Keratinocyte (primary cell): Measurements from ENCODE around the gene LEKR1. TPM values are rescaled to one million over a fixed set of nuclear protein-coding genes. Genes with fewer than 3 reads are reported as not detected.

Source experiments
- DNase-seq: peaks from one replicate; pipeline ENCODE4 v3.0.0-alpha.2; 2011; ENCODE audit warnings: low read depth, missing footprints, low spot score
- FAIRE-seq: peaks from 2 replicates; lab custom pipeline; 2011; peaks lifted over from hg19 to GRCh38; lab: Jason Lieb, UNC
- H2AFZ ChIP-seq: 2 replicates; pipeline ENCODE4 v1.6.0; 2012; ENCODE audit warnings: low read length, control low read depth, inconsistent platforms; ENCODE audit not compliant: control insufficient read depth
- H3K27ac ChIP-seq: 2 replicates; pipeline ENCODE4 v1.5.1; 2011; ENCODE audit warnings: low read length; ENCODE audit not compliant: control insufficient read depth, insufficient read depth
- H3K27me3 ChIP-seq: 3 replicates; pipeline ENCODE4 v1.6.0; 2011; ENCODE audit warnings: low read length; ENCODE audit not compliant: control insufficient read depth, insufficient read depth; ENCODE audit errors: extremely low read depth
- H3K36me3 ChIP-seq, 2 experiments: 2 replicates in 1 of 2; 3 replicates in 1 of 2; pipeline ENCODE4 v1.5.1; 2011; ENCODE audit warnings: low read length in 2 of 2, mild to moderate bottlenecking in 1 of 2; ENCODE audit not compliant: control insufficient read depth in 2 of 2, insufficient read depth in 2 of 2; ENCODE audit errors: extremely low read depth in 1 of 2
- H3K4me1 ChIP-seq: 3 replicates; pipeline ENCODE4 v1.5.1; 2011; ENCODE audit warnings: low read length; ENCODE audit not compliant: control insufficient read depth, insufficient read depth; ENCODE audit errors: extremely low read depth
- H3K4me2 ChIP-seq: 3 replicates; pipeline ENCODE4 v1.6.0; 2011; ENCODE audit warnings: low read depth, low read length; ENCODE audit not compliant: control insufficient read depth, insufficient read depth; ENCODE audit errors: extremely low read depth
- H3K4me3 ChIP-seq, 3 experiments: fragments of 200-600 bp in 1 of 3; sonication (generic) in 1 of 3; 2 replicates in 2 of 3; 3 replicates in 1 of 3; pipeline ENCODE4 v1.5.1; 2011 to 2016; ENCODE audit warnings: low read length in 3 of 3, mild to moderate bottlenecking in 3 of 3, control low read depth in 2 of 3, inconsistent platforms in 1 of 3, low read depth in 1 of 3, mixed read lengths in 1 of 3, mixed run types in 1 of 3, moderate library complexity in 1 of 3; ENCODE audit not compliant: control insufficient read depth in 2 of 3, insufficient read depth in 2 of 3; ENCODE audit errors: extremely low read depth in 1 of 3
- H3K79me2 ChIP-seq: 2 replicates; pipeline ENCODE4 v1.6.0; 2012; ENCODE audit warnings: low read length; ENCODE audit not compliant: control insufficient read depth, insufficient read depth
- H3K9ac ChIP-seq: 3 replicates; pipeline ENCODE4 v1.6.0; 2011; ENCODE audit warnings: low read length; ENCODE audit not compliant: control insufficient read depth, insufficient read depth; ENCODE audit errors: extremely low read depth
- H3K9me1 ChIP-seq: 3 replicates; pipeline ENCODE4 v1.6.0; 2011; ENCODE audit warnings: low read length; ENCODE audit not compliant: control insufficient read depth, insufficient read depth; ENCODE audit errors: extremely low read depth
- H3K9me3 ChIP-seq: 2 replicates; pipeline ENCODE4 v1.5.1; 2012; ENCODE audit warnings: low read depth, low read length; ENCODE audit not compliant: control insufficient read depth
- H4K20me1 ChIP-seq: 3 replicates; pipeline ENCODE4 v1.6.0; 2011; ENCODE audit warnings: low read length; ENCODE audit not compliant: control insufficient read depth, insufficient read depth; ENCODE audit errors: extremely low read depth
- CTCF ChIP-seq, 3 experiments: IDR thresholded peaks in 1 of 3; conservative IDR thresholded peaks in 1 of 3; optimal IDR thresholded peaks in 1 of 3; 2 replicates in 2 of 3; 3 replicates in 1 of 3; pipeline versions ENCODE3 to v1.5.1; 2011; ENCODE audit warnings: low read length in 3 of 3, mild to moderate bottlenecking in 3 of 3, moderate library complexity in 2 of 3, control low read depth in 1 of 3, inconsistent platforms in 1 of 3; ENCODE audit not compliant: insufficient read depth in 2 of 3; ENCODE audit errors: extremely low read depth in 1 of 3
- EZH2 ChIP-seq: IDR thresholded peaks from one replicate; pipeline ENCODE4 v1.6.1; 2012; ENCODE audit warnings: inconsistent platforms, mild to moderate bottlenecking, low read length, moderate library complexity
- dilution Hi-C: fragments of 300-500 bp; cut with MboI; formaldehyde crosslinking; loops from one replicate; pipeline ENCODE4 v1.7.0; 2020; ENCODE audit warnings: low sequenced_read_pairs; ENCODE audit not compliant: extremely low pct_ligation_motif_present
- polyA plus RNA-seq, 5 experiments: library from polyadenylated mRNA; depleted of rRNA in 3 of 5; stranded (reverse) in 3 of 5; stranded (forward) in 1 of 5; unstranded in 1 of 5; fragments of >200 nt; gene quantifications; 1 replicate in 1 of 5; 2 replicates in 3 of 5; 3 replicates in 1 of 5; pipeline versions ENCODE4 v1.2.1 to v1.2.3, GENCODE V29; 2011 to 2012; ENCODE audit warnings: missing spikeins in 2 of 5, low read depth in 1 of 5, low replicate concordance in 1 of 5

Gene LEKR1
- polyA plus RNA-seq, 1 donor (not counting 4 experiments of a cell fraction or from before 2014, with no cell fraction given), result 0.63 TPM

- Histone ChIP-seq H3K4me3 (no peak overlapping the region), H3K9ac (peak overlapping the region; percentile 53), H3K27me3 (no peaks in the 10 kb centered on the region), H4K20me1 (no peaks in the 10 kb centered on the region), H3K4me1 (peaks cover 74% of the 10 kb centered on the region), H3K79me2 (peaks cover 18% of the 10 kb centered on the region), H3K9me1 (no peaks in the 10 kb centered on the region), H3K27ac (peak overlapping the region; percentile 95), H3K36me3 (peaks cover 0 to 1% of the 10 kb centered on the region in 2 experiments), H2AFZ (no peak overlapping the region), H3K4me2 (peak overlapping the region; percentile 49), H3K9me3 (no peaks in the 10 kb centered on the region)
- dilution Hi-C loops, result no loop called here
- DNase-seq (no peak), FAIRE-seq (peak; percentile 94)
- TF ChIP-seq CTCF (optimal IDR thresholded peaks at IDR 0.05 in 1 of 3, IDR thresholded peaks at IDR 0.05 in 1 of 3, conservative IDR thresholded peaks at IDR 0.05 in 1 of 3; ENCODE audit: extremely low read depth in 1 of 3, insufficient read depth in 2 of 3, low read length in 3 of 3), result no peak
- TF ChIP-seq EZH2, result no peak
Observed at GRCh38 chr3:156787926-156788663, 38.1 kb upstream of the LEKR1 start.

- Histone ChIP-seq H3K4me3 (no peak overlapping the region), H3K27ac (peak overlapping the region; percentile 95), H3K4me2 (peak overlapping the region; percentile 49), H3K36me3 (peaks cover 0 to 1% of the 10 kb centered on the region in 2 experiments), H3K27me3 (no peaks in the 10 kb centered on the region), H2AFZ (no peak overlapping the region), H3K9ac (peak overlapping the region; percentile 53), H4K20me1 (no peaks in the 10 kb centered on the region), H3K9me1 (no peaks in the 10 kb centered on the region), H3K79me2 (peaks cover 20% of the 10 kb centered on the region), H3K9me3 (no peaks in the 10 kb centered on the region), H3K4me1 (peaks cover 70% of the 10 kb centered on the region)
- TF ChIP-seq CTCF (optimal IDR thresholded peaks at IDR 0.05 in 1 of 3, IDR thresholded peaks at IDR 0.05 in 1 of 3, conservative IDR thresholded peaks at IDR 0.05 in 1 of 3; ENCODE audit: extremely low read depth in 1 of 3, insufficient read depth in 2 of 3, low read length in 3 of 3), result no peak
- TF ChIP-seq EZH2, result no peak
- dilution Hi-C loops, result no loop called here
- no peak for DNase-seq
- FAIRE-seq, result peak; percentile 43
Observed at GRCh38 chr3:156788846-156789245, 37.3 kb upstream of the LEKR1 start.
